Measurements from ENCODE around the gene ATG2A. TPM values are rescaled to one million over a fixed set of nuclear protein-coding genes. Genes with fewer than 3 reads are reported as not detected.

ATG2A gene
- total and polyA plus RNA-seq, 9 donors = 7.5 to 16.0 (median 12.2) TPM

DNA sequence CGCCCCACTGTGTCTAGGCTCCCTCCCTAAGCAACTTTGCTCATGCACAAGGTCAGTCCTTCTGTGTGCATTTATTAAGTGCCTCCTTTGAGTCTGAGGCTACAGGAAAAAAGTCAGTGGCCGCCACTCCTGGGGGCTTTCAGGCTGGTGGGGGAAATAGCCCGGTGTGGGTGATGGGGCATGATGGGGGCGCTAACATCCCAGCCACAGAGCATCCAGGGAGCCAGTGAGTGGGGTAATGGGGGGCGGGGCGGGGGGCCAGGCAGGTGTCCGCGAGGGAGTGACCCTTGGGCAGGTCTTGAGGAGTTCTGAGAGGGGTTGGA is 28.6 kb downstream of the ATG2A start:
- DNase-seq = no peak
- WGBS (ENCODE audit: insufficient coverage) = 58% methylated on average over 7 of the region's 8 CpGs
- peaks cover 26% of the 10 kb centered on the region for H3K4me1 ChIP-seq (ENCODE audit: control insufficient read depth, insufficient read depth, low read length)
- H3K9me3 ChIP-seq (replicated peaks; ENCODE audit: control insufficient read depth, low read depth, low read length) = no peaks in the 10 kb centered on the region
- no peak overlapping the region for H3K4me3 ChIP-seq (ENCODE audit: low read length)
- no peaks in the 10 kb centered on the region for H3K27me3 ChIP-seq (ENCODE audit: control insufficient read depth, insufficient read depth, low read length)
- no peaks in the 10 kb centered on the region for H3K36me3 ChIP-seq (ENCODE audit: control insufficient read depth, insufficient read depth, low read length)
- no peak overlapping the region for H3K27ac ChIP-seq (ENCODE audit: low read length)

DNA sequence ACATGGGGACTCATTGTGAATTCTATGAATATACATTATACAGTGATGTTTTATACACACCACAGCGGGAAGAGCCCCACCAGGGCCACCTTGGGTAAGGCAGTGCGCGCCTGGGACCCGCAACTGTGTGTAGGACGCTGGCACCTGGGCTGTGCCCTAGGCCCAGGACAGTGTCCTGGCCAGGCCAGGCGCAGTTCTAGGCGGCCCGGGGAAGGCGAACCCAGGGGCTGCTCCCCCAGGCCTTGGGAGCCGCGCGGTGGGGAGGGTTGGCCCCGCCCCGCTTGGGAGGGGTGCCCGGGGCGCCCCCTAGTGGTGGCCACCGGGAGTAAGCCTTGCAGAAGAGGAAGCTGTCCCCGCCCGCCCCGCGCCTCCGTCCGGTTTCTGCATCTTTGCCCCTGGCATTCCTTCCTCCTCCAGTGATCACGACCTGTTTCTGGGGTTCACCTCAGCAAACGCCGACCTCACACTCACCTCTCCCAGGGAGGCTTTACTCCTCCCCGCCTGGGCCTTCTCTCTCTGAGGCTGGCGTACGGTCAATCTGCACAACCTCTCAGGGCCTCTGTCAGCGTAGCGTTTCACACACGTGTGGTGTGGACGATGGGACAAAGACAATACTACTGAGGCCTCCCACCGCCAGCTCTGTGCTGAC is 29.1 kb downstream of the ATG2A start:
- H3K9me3 ChIP-seq (replicated peaks; ENCODE audit: control insufficient read depth, low read depth, low read length) = no peaks in the 10 kb centered on the region
- 7% methylated on average over 31 of the region's 34 CpGs for WGBS (ENCODE audit: insufficient coverage)
- H3K27me3 ChIP-seq (ENCODE audit: control insufficient read depth, insufficient read depth, low read length) = no peaks in the 10 kb centered on the region
- H3K4me3 ChIP-seq (ENCODE audit: low read length) = peak overlapping the region; percentile 23
- peak; percentile 76 for DNase-seq
- peaks cover 26% of the 10 kb centered on the region for H3K4me1 ChIP-seq (ENCODE audit: control insufficient read depth, insufficient read depth, low read length)
- no peaks in the 10 kb centered on the region for H3K36me3 ChIP-seq (ENCODE audit: control insufficient read depth, insufficient read depth, low read length)
- H3K27ac ChIP-seq (ENCODE audit: low read length) = no peak overlapping the region

DNA sequence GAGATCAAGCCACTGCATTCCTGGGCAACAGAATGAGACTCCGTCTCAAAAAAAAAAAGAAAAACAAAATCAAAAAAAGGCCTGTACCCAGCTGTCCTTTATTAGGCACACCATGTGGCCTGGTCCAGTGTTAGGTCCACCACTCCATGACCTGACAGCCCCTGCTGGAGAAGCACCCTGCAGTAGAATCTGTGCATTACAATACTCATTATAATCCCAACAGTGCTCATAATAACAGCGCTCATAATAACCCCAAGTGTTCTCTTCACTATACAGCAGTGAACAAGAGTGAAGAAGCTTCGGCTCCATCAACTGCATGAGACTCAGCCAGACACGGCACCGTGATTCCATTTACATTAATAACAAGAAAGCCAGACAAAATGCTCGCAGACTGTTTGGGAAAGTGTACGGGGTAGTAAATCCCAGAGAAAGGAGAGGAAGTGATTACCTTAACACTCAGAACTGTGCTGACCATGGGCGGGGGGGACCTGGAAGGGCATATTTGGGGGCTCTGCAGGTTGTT is 29.7 kb downstream of the ATG2A start:
- WGBS (ENCODE audit: insufficient coverage) = 92% methylated on average over 2 of the region's 8 CpGs
- H3K9me3 ChIP-seq (replicated peaks; ENCODE audit: control insufficient read depth, low read depth, low read length) = no peaks in the 10 kb centered on the region
- no peaks in the 10 kb centered on the region for H3K27me3 ChIP-seq (ENCODE audit: control insufficient read depth, insufficient read depth, low read length)
- no peak overlapping the region for H3K27ac ChIP-seq (ENCODE audit: low read length)
- H3K4me3 ChIP-seq (ENCODE audit: low read length) = no peak overlapping the region
- H3K4me1 ChIP-seq (ENCODE audit: control insufficient read depth, insufficient read depth, low read length) = peaks cover 26% of the 10 kb centered on the region
- H3K36me3 ChIP-seq (ENCODE audit: control insufficient read depth, insufficient read depth, low read length) = no peaks in the 10 kb centered on the region
- no peak for DNase-seq

DNA sequence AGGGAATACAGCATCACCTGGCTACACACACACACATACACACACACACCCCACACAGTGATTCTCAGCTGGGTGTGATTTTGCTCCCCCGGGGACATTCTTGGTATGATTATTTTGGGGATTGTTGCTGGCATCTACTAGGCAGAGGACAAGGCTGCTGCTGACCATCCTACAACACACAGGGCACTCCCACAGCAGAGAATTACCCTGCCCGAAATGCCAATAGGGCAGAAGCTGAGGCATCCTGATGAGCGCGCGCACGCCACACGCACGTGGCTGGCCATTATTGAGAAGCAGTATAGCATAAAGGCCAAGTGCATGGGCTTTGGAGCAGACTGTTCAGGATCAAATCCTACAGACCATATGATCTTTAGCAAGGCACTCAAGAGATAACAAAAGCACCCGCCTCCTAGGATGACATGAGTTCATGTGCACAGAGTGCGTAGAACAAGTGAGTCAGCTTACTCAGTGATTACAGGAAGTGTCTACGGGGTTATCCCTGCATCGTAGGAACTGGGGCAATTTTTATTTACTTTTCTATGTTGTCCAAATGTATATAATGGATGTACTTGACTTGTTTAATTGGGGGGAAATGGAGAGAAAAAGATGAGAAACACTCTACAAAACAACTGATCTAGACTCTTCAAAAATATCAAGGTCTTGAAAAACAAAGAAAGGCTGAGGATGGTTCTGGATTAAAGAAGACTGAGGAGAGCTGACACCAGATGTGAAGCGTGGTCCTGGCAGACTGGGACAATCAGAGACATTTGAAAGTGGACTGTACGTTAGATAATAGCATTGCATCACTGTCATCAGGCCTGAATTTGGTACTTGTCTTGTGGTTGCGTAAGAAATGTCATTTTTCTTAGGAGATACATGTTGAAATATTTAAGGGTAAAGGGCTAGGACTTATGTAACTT is 31.4 kb downstream of the ATG2A start:
- no peak overlapping the region for H3K27ac ChIP-seq (ENCODE audit: low read length)
- no peaks in the 10 kb centered on the region for H3K27me3 ChIP-seq (ENCODE audit: control insufficient read depth, insufficient read depth, low read length)
- WGBS (ENCODE audit: insufficient coverage) = 76% methylated on average over 6 of the region's 15 CpGs

DNA sequence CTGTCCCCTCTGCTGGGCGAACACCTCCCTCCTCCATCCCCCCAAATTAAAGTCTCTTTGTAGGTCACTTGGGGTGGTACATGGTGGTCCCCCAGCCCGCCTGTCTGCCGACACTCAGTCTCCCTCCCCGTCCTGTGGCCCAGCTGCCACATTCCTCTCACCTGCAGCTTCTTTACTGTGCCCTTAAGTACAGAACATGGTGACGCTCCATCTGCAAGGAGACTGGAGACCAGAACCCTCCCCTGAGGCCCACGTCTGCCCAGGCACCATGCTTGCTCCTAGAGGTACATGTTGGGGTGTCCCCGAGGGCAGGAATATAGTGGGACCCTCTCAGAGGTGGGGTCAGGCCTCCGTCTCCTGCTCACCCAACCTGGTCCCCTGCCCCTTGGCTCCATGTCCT is 33.0 kb downstream of the ATG2A start:
- Histone ChIP-seq H3K4me1 (ENCODE audit: control insufficient read depth, insufficient read depth, low read length) (peaks cover 27% of the 10 kb centered on the region), H3K27ac (ENCODE audit: low read length) (no peak overlapping the region), H3K4me3 (ENCODE audit: low read length) (no peak overlapping the region), H3K36me3 (ENCODE audit: control insufficient read depth, insufficient read depth, low read length) (no peaks in the 10 kb centered on the region), H3K9me3 (replicated peaks; ENCODE audit: control insufficient read depth, low read depth, low read length) (no peaks in the 10 kb centered on the region), H3K27me3 (ENCODE audit: control insufficient read depth, insufficient read depth, low read length) (no peaks in the 10 kb centered on the region)
- DNase-seq = no peak
- WGBS (ENCODE audit: insufficient coverage) = 73% methylated on average over 6 of the region's 8 CpGs

More for the DNA sequence above, 31.4 kb downstream of the ATG2A start:
- H3K36me3 ChIP-seq (ENCODE audit: control insufficient read depth, insufficient read depth, low read length) = no peaks in the 10 kb centered on the region
- no peak overlapping the region for H3K4me3 ChIP-seq (ENCODE audit: low read length)
- H3K9me3 ChIP-seq (replicated peaks; ENCODE audit: control insufficient read depth, low read depth, low read length) = no peaks in the 10 kb centered on the region
- H3K4me1 ChIP-seq (ENCODE audit: control insufficient read depth, insufficient read depth, low read length) = peaks cover 22% of the 10 kb centered on the region
- no peak for DNase-seq

DNA sequence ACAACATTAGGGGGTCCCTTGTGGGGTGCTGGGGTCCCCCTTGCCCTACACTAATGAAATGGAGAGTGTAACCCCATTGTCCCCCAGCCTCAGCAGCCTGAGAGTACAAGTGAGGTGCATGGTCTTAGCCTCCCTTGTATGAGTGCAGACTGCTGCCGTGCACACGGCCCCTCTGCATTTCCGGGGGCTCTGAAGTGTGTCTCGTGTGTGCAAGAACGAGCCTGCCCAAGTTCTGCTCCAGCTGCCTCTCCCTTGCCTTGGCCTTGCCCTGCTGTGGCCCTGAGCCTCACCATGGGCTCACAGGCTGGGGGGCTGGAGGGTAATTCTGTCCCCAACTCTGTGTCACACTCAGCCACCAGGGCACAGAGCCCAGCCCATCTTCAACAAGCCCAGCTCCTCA is 33.4 kb downstream of the ATG2A start:
- Histone ChIP-seq H3K4me1 (ENCODE audit: control insufficient read depth, insufficient read depth, low read length) (peaks cover 26% of the 10 kb centered on the region), H3K4me3 (ENCODE audit: low read length) (no peak overlapping the region), H3K36me3 (ENCODE audit: control insufficient read depth, insufficient read depth, low read length) (no peaks in the 10 kb centered on the region), H3K9me3 (replicated peaks; ENCODE audit: control insufficient read depth, low read depth, low read length) (no peaks in the 10 kb centered on the region), H3K27ac (ENCODE audit: low read length) (no peak overlapping the region), H3K27me3 (ENCODE audit: control insufficient read depth, insufficient read depth, low read length) (no peaks in the 10 kb centered on the region)
- WGBS (ENCODE audit: insufficient coverage) = 56% methylated on average over 5 of the region's 5 CpGs
- no peak for DNase-seq

DNA sequence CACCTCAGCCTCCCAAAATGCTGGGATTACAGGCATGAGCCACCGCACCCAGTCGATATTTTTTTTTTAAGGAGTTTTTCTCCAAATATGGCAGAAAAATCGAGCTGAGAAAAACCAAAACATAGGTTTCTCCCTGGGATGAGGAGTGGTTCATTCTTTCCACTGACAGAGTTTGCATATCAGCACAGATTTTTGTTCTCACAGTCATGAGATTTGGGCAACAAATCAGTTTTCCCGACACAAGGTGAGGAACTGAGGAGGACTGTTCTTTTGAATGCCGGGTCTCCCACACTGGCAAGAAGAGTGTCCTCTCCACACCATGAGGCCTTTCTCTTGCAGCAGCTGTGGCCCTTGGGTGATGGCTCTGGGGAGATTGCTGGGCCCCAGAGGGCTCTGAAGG is 34.8 kb downstream of the ATG2A start:
- no peak overlapping the region for H3K4me3 ChIP-seq (ENCODE audit: low read length)
- H3K36me3 ChIP-seq (ENCODE audit: control insufficient read depth, insufficient read depth, low read length) = no peaks in the 10 kb centered on the region
- H3K27ac ChIP-seq (ENCODE audit: low read length) = no peak overlapping the region
- no peaks in the 10 kb centered on the region for H3K9me3 ChIP-seq (replicated peaks; ENCODE audit: control insufficient read depth, low read depth, low read length)
- no peaks in the 10 kb centered on the region for H3K27me3 ChIP-seq (ENCODE audit: control insufficient read depth, insufficient read depth, low read length)
- DNase-seq = no peak
- peaks cover 21% of the 10 kb centered on the region for H3K4me1 ChIP-seq (ENCODE audit: control insufficient read depth, insufficient read depth, low read length)
- 67% methylated on average over 1 of the region's 5 CpGs for WGBS (ENCODE audit: insufficient coverage)

DNA sequence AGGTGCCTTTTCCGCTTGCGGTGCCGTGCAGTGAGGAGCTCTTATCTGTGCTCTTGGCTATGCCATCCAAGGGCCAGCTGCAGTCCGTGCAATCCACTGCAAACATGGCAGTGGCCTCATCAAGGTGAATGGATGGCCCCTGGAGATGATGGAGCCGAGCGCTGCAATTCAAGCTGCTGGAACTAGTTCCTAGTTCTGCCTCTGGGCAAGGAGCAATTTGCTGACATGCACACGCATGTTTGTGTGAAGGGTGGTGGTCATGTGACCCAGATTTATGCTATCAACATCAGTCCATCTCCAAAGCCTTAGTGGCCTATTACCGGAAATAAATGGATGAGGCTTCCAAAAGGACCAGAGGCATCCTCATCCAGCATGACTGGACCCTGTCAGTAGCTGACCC is 35.5 kb downstream of the ATG2A start:
- H3K4me3 ChIP-seq (ENCODE audit: low read length) = no peak overlapping the region
- H3K36me3 ChIP-seq (ENCODE audit: control insufficient read depth, insufficient read depth, low read length) = no peaks in the 10 kb centered on the region
- H3K9me3 ChIP-seq (replicated peaks; ENCODE audit: control insufficient read depth, low read depth, low read length) = no peaks in the 10 kb centered on the region
- peaks cover 29% of the 10 kb centered on the region for H3K4me1 ChIP-seq (ENCODE audit: control insufficient read depth, insufficient read depth, low read length)
- no peak overlapping the region for H3K27ac ChIP-seq (ENCODE audit: low read length)
- 70% methylated on average over 5 of the region's 8 CpGs for WGBS (ENCODE audit: insufficient coverage)
- H3K27me3 ChIP-seq (ENCODE audit: control insufficient read depth, insufficient read depth, low read length) = no peaks in the 10 kb centered on the region
- DNase-seq = no peak

DNA sequence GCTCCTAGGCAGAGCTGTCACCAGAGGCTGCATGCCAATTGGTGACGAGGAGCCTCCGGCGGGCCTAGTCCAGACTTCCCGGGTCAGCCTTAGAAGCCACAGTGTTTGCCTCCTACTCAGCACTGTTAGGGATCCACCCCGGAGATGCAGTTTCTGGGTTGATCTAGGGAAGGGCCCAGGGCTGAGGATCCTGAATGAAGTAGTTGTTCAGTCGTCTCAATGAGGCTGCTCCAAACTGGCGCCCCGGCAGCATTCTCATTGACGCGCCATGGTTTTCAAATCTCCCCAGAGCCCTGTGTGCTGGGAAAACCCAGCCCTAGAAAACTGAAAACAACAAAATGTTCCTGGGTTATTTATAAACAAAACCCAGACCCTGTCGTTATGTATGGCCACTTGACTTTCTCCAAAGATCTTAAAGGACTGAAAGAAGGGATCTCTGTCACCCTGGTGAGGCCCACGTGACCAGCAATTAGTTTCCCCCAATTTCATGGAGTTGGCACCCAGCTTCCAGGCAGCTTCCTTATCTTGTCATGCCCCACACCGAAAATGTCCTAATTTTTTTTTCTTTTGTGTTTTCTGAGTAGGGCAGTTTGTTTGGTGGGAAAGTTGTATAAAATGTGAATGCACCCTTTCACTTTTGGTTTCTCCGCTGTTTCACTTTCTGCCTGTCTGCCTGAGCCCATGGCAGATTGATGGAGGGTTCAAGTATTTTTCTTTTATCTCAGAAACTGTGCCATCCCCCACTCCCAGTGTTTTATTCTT is 36.6 kb downstream of the ATG2A start:
- no peaks in the 10 kb centered on the region for H3K9me3 ChIP-seq (replicated peaks; ENCODE audit: control insufficient read depth, low read depth, low read length)
- no peaks in the 10 kb centered on the region for H3K36me3 ChIP-seq (ENCODE audit: control insufficient read depth, insufficient read depth, low read length)
- no peak for DNase-seq
- H3K27ac ChIP-seq (ENCODE audit: low read length) = peak overlapping the region; percentile 52
- WGBS (ENCODE audit: insufficient coverage) = 88% methylated on average over 3 of the region's 14 CpGs
- H3K4me1 ChIP-seq (ENCODE audit: control insufficient read depth, insufficient read depth, low read length) = peaks cover 38% of the 10 kb centered on the region
- no peaks in the 10 kb centered on the region for H3K27me3 ChIP-seq (ENCODE audit: control insufficient read depth, insufficient read depth, low read length)
- no peak overlapping the region for H3K4me3 ChIP-seq (ENCODE audit: low read length)
